HEK293 (cell line): ENCODE measurements around the gene CRMP1.

Experiments used
- CTCF ChIA-PET: fragments of 350-600 bp; formaldehyde crosslinking; extraction: SDS; loops from one replicate; lab custom pipeline; 2021; ENCODE audit warnings: antibody characterized with exemption; lab: Yijun Ruan, JAX
- POLR2A ChIA-PET: fragments of 300-600 bp; formaldehyde crosslinking; extraction: SDS; loops from one replicate; lab custom pipeline; 2020; ENCODE audit warnings: antibody characterized with exemption, inconsistent platforms; lab: Yijun Ruan, JAX
- H3K27ac ChIP-seq: fragments of 200-500 bp; sonication (Bioruptor generic); 2 replicates; pipeline ENCODE4 v1.5.1; 2014; ENCODE audit warnings: low read depth, low read length, control low read depth, inconsistent platforms; ENCODE audit errors: extremely low read depth
- H3K36me3 ChIP-seq, 2 experiments: fragments of 200-500 bp in 1 of 2; sonication (Bioruptor generic) in 1 of 2; 1 replicate in 1 of 2; 2 replicates in 1 of 2; pipeline ENCODE4 v1.5.1; 2014 to 2017; ENCODE audit warnings: inconsistent platforms in 2 of 2, low read length in 2 of 2; ENCODE audit not compliant: control insufficient read depth in 2 of 2, insufficient read depth in 1 of 2
- H3K4me1 ChIP-seq: fragments of 200-500 bp; sonication (Bioruptor generic); 2 replicates; pipeline ENCODE4 v1.5.1; 2014; ENCODE audit warnings: mild to moderate bottlenecking, low read length, inconsistent platforms; ENCODE audit not compliant: control insufficient read depth, insufficient read depth
- H3K4me3 ChIP-seq: 2 replicates; pipeline ENCODE4 v1.5.1; 2011; ENCODE audit warnings: low read depth, mild to moderate bottlenecking, control low read depth, low read length, moderate library complexity
- H3K9me3 ChIP-seq: fragments of 200-500 bp; sonication (Bioruptor generic); 2 replicates; pipeline ENCODE4 v1.5.1; 2014; ENCODE audit warnings: low read depth, low read length, inconsistent platforms; ENCODE audit not compliant: control insufficient read depth, insufficient read depth
- BCL11A ChIP-seq: fragments of 450-650 bp; formaldehyde crosslinking; IDR thresholded peaks from 2 replicates; pipeline ENCODE4 v1.5.1; 2016; ENCODE audit warnings: low read depth, missing biosample characterization, missing genetic modification characterization
- BCL11B ChIP-seq: fragments of 450-650 bp; formaldehyde crosslinking; IDR thresholded peaks from 2 replicates; pipeline ENCODE4 v1.5.1; 2016; ENCODE audit warnings: low read depth, missing biosample characterization, missing genetic modification characterization
- GLI2 ChIP-seq: fragments of 450-650 bp; formaldehyde crosslinking; IDR thresholded peaks from 2 replicates; pipeline ENCODE4; 2017; ENCODE audit warnings: missing biosample characterization, missing genetic modification characterization, low read depth, borderline replicate concordance
- KLF17 ChIP-seq: fragments of 450-650 bp; formaldehyde crosslinking; IDR thresholded peaks from 2 replicates; pipeline ENCODE4 v1.5.1; 2016; ENCODE audit warnings: missing biosample characterization, missing genetic modification characterization
- MYNN ChIP-seq: fragments of 450-650 bp; formaldehyde crosslinking; IDR thresholded peaks from 2 replicates; pipeline ENCODE4 v1.5.1; 2016; ENCODE audit warnings: missing biosample characterization, missing genetic modification characterization, borderline replicate concordance
- PATZ1 ChIP-seq: fragments of 450-650 bp; formaldehyde crosslinking; IDR thresholded peaks from 2 replicates; pipeline ENCODE4 v1.5.1; 2016; ENCODE audit warnings: missing biosample characterization, missing genetic modification characterization
- SP2 ChIP-seq: fragments of 450-650 bp; formaldehyde crosslinking; IDR thresholded peaks from 2 replicates; pipeline ENCODE4 v1.5.1; 2016; ENCODE audit warnings: missing biosample characterization, missing genetic modification characterization
- ZBTB21 ChIP-seq: fragments of 450-650 bp; formaldehyde crosslinking; IDR thresholded peaks from 2 replicates; pipeline ENCODE4 v1.5.1; 2017; ENCODE audit warnings: missing biosample characterization, missing genetic modification characterization
- ZFHX2 ChIP-seq: fragments of 450-650 bp; formaldehyde crosslinking; conservative IDR thresholded peaks from 2 replicates; pipeline ENCODE4 v1.5.1; 2016; ENCODE audit warnings: missing biosample characterization, missing genetic modification characterization
- ZNF114 ChIP-seq: fragments of 450-650 bp; formaldehyde crosslinking; IDR thresholded peaks from 2 replicates; pipeline ENCODE4 v1.5.0; 2017; ENCODE audit warnings: missing biosample characterization, missing genetic modification characterization
- ZNF138 ChIP-seq: fragments of 450-650 bp; formaldehyde crosslinking; IDR thresholded peaks from 2 replicates; pipeline ENCODE4 v1.5.1; 2016; ENCODE audit warnings: missing biosample characterization, missing genetic modification characterization, borderline replicate concordance
- ZNF148 ChIP-seq: fragments of 450-650 bp; formaldehyde crosslinking; IDR thresholded peaks from 2 replicates; pipeline ENCODE4 v1.5.0; 2017; ENCODE audit warnings: missing biosample characterization, missing genetic modification characterization, borderline replicate concordance
- ZNF280C ChIP-seq: fragments of 450-650 bp; formaldehyde crosslinking; IDR thresholded peaks from 2 replicates; pipeline ENCODE4 v1.5.1; 2016; ENCODE audit warnings: missing biosample characterization, missing genetic modification characterization
- ZNF302 ChIP-seq: fragments of 450-650 bp; formaldehyde crosslinking; IDR thresholded peaks from 2 replicates; pipeline ENCODE4 v1.5.1; 2016; ENCODE audit warnings: missing biosample characterization, missing genetic modification characterization, low read depth
- ZNF350 ChIP-seq: fragments of 450-650 bp; formaldehyde crosslinking; IDR thresholded peaks from 2 replicates; pipeline ENCODE4 v1.5.0; 2017; ENCODE audit warnings: missing biosample characterization, mild to moderate bottlenecking, missing genetic modification characterization
- ZNF488 ChIP-seq: fragments of 450-650 bp; formaldehyde crosslinking; IDR thresholded peaks from 2 replicates; pipeline ENCODE4 v1.5.1; 2016; ENCODE audit warnings: missing biosample characterization, missing genetic modification characterization
- ZNF514 ChIP-seq: fragments of 450-650 bp; formaldehyde crosslinking; IDR thresholded peaks from 2 replicates; pipeline ENCODE4 v1.5.1; 2016; ENCODE audit warnings: missing biosample characterization, missing genetic modification characterization
- ZNF561 ChIP-seq: fragments of 450-650 bp; IDR thresholded peaks from 2 replicates; pipeline ENCODE4 v1.5.1; 2018; ENCODE audit warnings: missing biosample characterization, missing genetic modification characterization, borderline replicate concordance
- ZNF624 ChIP-seq: fragments of 450-650 bp; formaldehyde crosslinking; IDR thresholded peaks from 2 replicates; pipeline ENCODE4 v1.5.1; 2017; ENCODE audit warnings: missing biosample characterization, missing genetic modification characterization
- ZNF629 ChIP-seq: fragments of 450-650 bp; formaldehyde crosslinking; IDR thresholded peaks from 2 replicates; pipeline ENCODE4 v1.5.1; 2017; ENCODE audit warnings: missing biosample characterization, missing genetic modification characterization
- ZNF677 ChIP-seq: fragments of 450-650 bp; IDR thresholded peaks from 2 replicates; pipeline ENCODE4 v1.5.0; 2018; ENCODE audit warnings: missing biosample characterization, mild to moderate bottlenecking, missing genetic modification characterization, moderate library complexity
- ZNF777 ChIP-seq: fragments of 450-650 bp; formaldehyde crosslinking; IDR thresholded peaks from 2 replicates; pipeline ENCODE4 v1.5.1; 2017; ENCODE audit warnings: missing biosample characterization, missing genetic modification characterization, borderline replicate concordance
- ZNF792 ChIP-seq: fragments of 450-650 bp; formaldehyde crosslinking; IDR thresholded peaks from 2 replicates; pipeline ENCODE4 v1.5.1; 2016; ENCODE audit warnings: missing biosample characterization, missing genetic modification characterization

CRMP1 gene

GRCh38 chr4:5785806-5786680 lies 106.8 kb downstream of the CRMP1 start (continued):
- no peak for TF ChIP-seq ZNF488
- TF ChIP-seq GLI2 (tag by site-specific recombination) = no peak
- no peak for TF ChIP-seq SP2 (tag by site-specific recombination)
- TF ChIP-seq PATZ1 (tag by site-specific recombination) = no peak
- no peak for TF ChIP-seq ZNF114 (tag by site-specific recombination)
- no peak for TF ChIP-seq ZNF792 (tag by site-specific recombination)
- TF ChIP-seq BCL11B (tag by site-specific recombination) = no peak
- TF ChIP-seq ZNF302 = no peak
- TF ChIP-seq ZBTB21 (tag by site-specific recombination) = peak; percentile 77; the same call in 1 of the 2 replicates
- TF ChIP-seq ZNF148 (tag by site-specific recombination) = no peak
- TF ChIP-seq ZNF629 (tag by site-specific recombination) = peak; percentile 79
- no peak for TF ChIP-seq ZNF677 (tag by site-specific recombination)

GRCh38 chr4:5784960-5785611 lies 107.8 kb downstream of the CRMP1 start:
- CTCF ChIA-PET = no interaction called here
- no peak for TF ChIP-seq ZNF138 (tag by site-specific recombination)
- no peak for TF ChIP-seq ZFHX2 (tag by site-specific recombination)
- POLR2A ChIA-PET = no interaction called here

GRCh38 chr4:5784021-5784420 lies 108.9 kb downstream of the CRMP1 start:
- no peaks in the 10 kb centered on the region for H3K4me1 ChIP-seq
- CTCF ChIA-PET = interaction anchor here (0.7 kb wide), 1 partner anchor 29 kb away, joined by 3 read pairs; no protein-coding TSS in a partner anchor
- TF ChIP-seq ZNF561 (no peak), GLI2 (tag by site-specific recombination) (no peak), ZNF624 (no peak), KLF17 (tag by site-specific recombination) (no peak), ZNF350 (tag by site-specific recombination) (no peak), MYNN (tag by site-specific recombination) (no peak), ZNF280C (tag by site-specific recombination) (no peak), BCL11A (tag by site-specific recombination) (no peak), ZNF777 (tag by site-specific recombination) (no peak), ZNF514 (tag by site-specific recombination) (no peak)

More at GRCh38 chr4:5784960-5785611, 107.8 kb downstream of the CRMP1 start:
- no peaks in the 10 kb centered on the region for H3K4me1 ChIP-seq
- H3K36me3 ChIP-seq = peaks cover 0 to 60% of the 10 kb centered on the region in 2 experiments; a peak in 1 of 3 replicates
- no peak overlapping the region for H3K27ac ChIP-seq
- no peaks in the 10 kb centered on the region for H3K9me3 ChIP-seq
- H3K4me3 ChIP-seq = no peak overlapping the region

More at GRCh38 chr4:5784021-5784420, 108.9 kb downstream of the CRMP1 start:
- no peaks in the 10 kb centered on the region for H3K9me3 ChIP-seq
- no peak overlapping the region for H3K27ac ChIP-seq
- peaks cover 0 to 54% of the 10 kb centered on the region in 2 experiments; a peak in 1 of 3 replicates for H3K36me3 ChIP-seq
- POLR2A ChIA-PET = no interaction called here
- no peak overlapping the region for H3K4me3 ChIP-seq
